Right lobe of liver (tissue), 4 donors: ENCODE measurements around the gene SUPT6H.

Experiments
- CTCF ChIP-seq, 4 donors: fragments of 200-600 bp in 3 of 4; fragments of 450-650 bp in 1 of 4; IDR thresholded peaks; one replicate each; pipeline versions ENCODE4 v1.5.1 to v1.8.0; 2016 to 2022; ENCODE audit warnings: antibody characterized with exemption in 4 of 4, mild to moderate bottlenecking in 2 of 4
- POLR2A ChIP-seq: fragments of 450-650 bp; IDR thresholded peaks from one replicate; pipeline ENCODE4 v1.6.1; 2017; ENCODE audit warnings: antibody characterized with exemption, mild to moderate bottlenecking
- donor health status: DM: no; HTN: no; CAD: no.
- donor health status: DM: no; HTN: no; CAD: no.
- donor health status: DM: no; HTN: yes; CAD: no.

- no peak for TF ChIP-seq CTCF (IDR thresholded peaks at IDR 0.05)
- TF ChIP-seq POLR2A = no peak
These were observed 46.6 kb upstream of the SUPT6H start for GRCh38 chr17:28615260-28615940.
